Sigmoid colon (tissue), 4 donors: Measurements from ENCODE around the gene CLCN2.

Experiments
- CTCF ChIP-seq, 4 experiments: fragments of 450-650 bp in 3 of 4; fragments of 200-600 bp in 1 of 4; IDR thresholded peaks; one replicate each; pipeline ENCODE4 v1.5.1; 2016 to 2019; ENCODE audit warnings: antibody characterized with exemption in 4 of 4, mild to moderate bottlenecking in 3 of 4, moderate library complexity in 2 of 4
- EP300 ChIP-seq, 4 donors: sonication (generic); formaldehyde crosslinking; IDR thresholded peaks; one replicate each; pipeline ENCODE4 v1.6.1; 2017; ENCODE audit warnings: antibody characterized with exemption in 4 of 4
- POLR2A ChIP-seq, 2 donors: fragments of 450-650 bp; IDR thresholded peaks; one replicate each; pipeline ENCODE4 v1.6.1; 2016; ENCODE audit warnings: antibody characterized with exemption in 2 of 2, mild to moderate bottlenecking in 2 of 2, moderate library complexity in 2 of 2
- POLR2AphosphoS5 ChIP-seq, 4 donors: sonication (generic); formaldehyde crosslinking; IDR thresholded peaks; one replicate each; pipeline ENCODE4 v1.6.1; 2017; ENCODE audit warnings: antibody characterized with exemption in 4 of 4

- TF ChIP-seq CTCF (IDR thresholded peaks at IDR 0.05) (no peak), POLR2A (IDR thresholded peaks at IDR 0.05) (no peak), EP300 (IDR thresholded peaks at IDR 0.05) (no peak), POLR2AphosphoS5 (IDR thresholded peaks at IDR 0.05) (no peak)
These were observed 22.4 kb downstream of the CLCN2 start for GRCh38 chr3:184339001-184339400.
